A673 (cell line): ENCODE results near the gene KCNIP1.

Experiments
- CTCF ChIP-seq: fragments of 300-800, 200-600 bp; sonication (generic); conservative IDR thresholded peaks from 2 replicates; pipeline ENCODE4 v1.5.1; 2017; ENCODE audit warnings: low read depth, mild to moderate bottlenecking, antibody characterized with exemption, low read length, moderate library complexity, mixed read lengths
- EZH2 ChIP-seq: fragments of 200-600 bp; sonication (generic); IDR thresholded peaks from 2 replicates; pipeline ENCODE4 v1.6.1; 2017; ENCODE audit warnings: borderline replicate concordance, low read depth, mild to moderate bottlenecking, mixed read lengths, antibody characterized with exemption, low read length; ENCODE audit not compliant: poor library complexity, severe bottlenecking

- TF ChIP-seq CTCF (no peak), EZH2 (no peak)
These were observed 42.5 kb downstream of the KCNIP1 start for GRCh38 chr5:170546282-170546681.
